Measurements from ENCODE around the gene SV2B. TPM values are rescaled to one million over a fixed set of nuclear protein-coding genes. Genes with fewer than 3 reads are reported as not detected.

The SV2B gene
- total and polyA plus RNA-seq, 9 of the 15 experiments (the other 6 are each of a cell fraction or from before 2014, with no cell fraction given): 0.01 to 0.25 (median 0.11) TPM

- Histone ChIP-seq H3K4me3 (no peak overlapping the region), H2AFZ (ENCODE audit: low read depth, low read length) (no peak overlapping the region), H3K36me3 (ENCODE audit: control insufficient read depth, insufficient read depth, low read length) (no peaks in the 10 kb centered on the region), H3K9ac (ENCODE audit: insufficient read depth in 1 of 2, low read depth in 2 of 2, low read length in 2 of 2) (no peak overlapping the region), H3K79me2 (ENCODE audit: control insufficient read depth, insufficient read depth, low read length) (no peaks in the 10 kb centered on the region), H3K4me2 (ENCODE audit: insufficient read depth, low read length) (no peak overlapping the region), H3K9me3 (replicated peaks; ENCODE audit: control insufficient read depth, insufficient read depth, low read depth, low read length) (no peaks in the 10 kb centered on the region), H3K27ac (ENCODE audit: extremely low read depth, low read depth, low read length) (no peak overlapping the region), H3K4me1 (replicated peaks in 1 of 2; ENCODE audit: control insufficient read depth in 2 of 2, insufficient read depth in 2 of 2, low read length in 2 of 2) (no peaks in the 10 kb centered on the region), H4K20me1 (replicated peaks; ENCODE audit: control insufficient read depth, insufficient read depth, low read length) (no peaks in the 10 kb centered on the region; the same call in 1 of the 2 replicates), H3K27me3 (ENCODE audit: control insufficient read depth in 2 of 2, insufficient read depth in 2 of 2, low read length in 2 of 2) (peaks cover 5 to 6% of the 10 kb centered on the region in 2 experiments; a peak in 3 of 5 replicates), H3K9me1 (ENCODE audit: control insufficient read depth, insufficient read depth, low read length) (no peaks in the 10 kb centered on the region)
- ChIA-PET POLR2A (no interaction called here), CTCF (ENCODE audit: low intra/inter-chr PET ratio) (no interaction called here)
- ATAC-seq (no peak), FAIRE-seq (no peak), DNase-seq (ENCODE audit: extremely low read depth in 1 of 4, low spot score in 3 of 4) (no peak)
- WGBS (ENCODE audit: insufficient coverage, low coverage, missing lambda C conversion rate): 0% methylated on average over 7 of the region's 7 CpGs
- intact Hi-C loops (cut with micrococcal nuclease): loop anchor here (5.0 kb wide), 1 partner anchor 86 kb away; no protein-coding TSS in a partner anchor
- BruUV-seq (replicated peaks): no TSS peak
- TF ChIP-seq HMGXB4 (CRISPR knock-in tag; IDR thresholded peaks at IDR 0.05) (no peak), ZNF184 (CRISPR knock-in tag; IDR thresholded peaks at IDR 0.05) (no peak), ZNF12 (CRISPR knock-in tag; IDR thresholded peaks at IDR 0.05) (no peak), ZNF518B (CRISPR knock-in tag; IDR thresholded peaks at IDR 0.05) (no peak), NCOA6 (IDR thresholded peaks at IDR 0.05) (no peak), ZFPM2 (CRISPR knock-in tag; IDR thresholded peaks at IDR 0.05) (no peak), TARDBP (IDR thresholded peaks at IDR 0.05) (no peak), FOS (IDR thresholded peaks at IDR 0.05; ENCODE audit: extremely low read depth, insufficient read length) (no peak), MYNN (IDR thresholded peaks at IDR 0.05) (no peak), MYNN (CRISPR knock-in tag; IDR thresholded peaks at IDR 0.05) (no peak), CREB1 (IDR thresholded peaks at IDR 0.05) (no peak), CREB1 (CRISPR knock-in tag; IDR thresholded peaks at IDR 0.05) (no peak), NUFIP1 (IDR thresholded peaks at IDR 0.05; ENCODE audit: partially characterized antibody) (no peak), ZNF224 (CRISPR knock-in tag; IDR thresholded peaks at IDR 0.05) (no peak), DPF2 (IDR thresholded peaks at IDR 0.05) (no peak), ZNF644 (tag; IDR thresholded peaks at IDR 0.05; ENCODE audit: low read depth) (no peak), PHTF2 (CRISPR knock-in tag; IDR thresholded peaks at IDR 0.05) (no peak), BHLHE40 (IDR thresholded peaks at IDR 0.05; ENCODE audit: low read length) (no peak), ZNF507 (tag; conservative IDR thresholded peaks at IDR 0.05) (no peak), ZNF263 (CRISPR knock-in tag; IDR thresholded peaks at IDR 0.05; ENCODE audit: borderline replicate concordance) (no peak), ZNF175 (CRISPR knock-in tag; IDR thresholded peaks at IDR 0.05; ENCODE audit: low read depth) (no peak), PHF20 (IDR thresholded peaks at IDR 0.05; ENCODE audit: partially characterized antibody) (no peak)
- in situ Hi-C loops (cut with MboI): no loop called here
Observed at GRCh38 chr15:91142946-91143345, 42.9 kb downstream of the SV2B start.

Measured in K562 (cell line).